ENCODE measurements around the gene MYD88. TPM values are rescaled to one million over a fixed set of nuclear protein-coding genes. Genes with fewer than 3 reads are reported as not detected.
A peak's percentile ranks its signal among the peaks of the same experiment; 100 is the strongest.

Gene MYD88
- total and polyA plus RNA-seq, 9 of the 15 experiments (the other 6 are each of a cell fraction or from before 2014, with no cell fraction given): 3.2 to 47.3 (median 27.6) TPM

GRCh38 chr3:38136777-38137614, 1.5 kb upstream of the MYD88 start, which contains the start of gene ACAA1 (continued):
- TF ChIP-seq BCLAF1 (IDR thresholded peaks at IDR 0.05; ENCODE audit: borderline replicate concordance in 1 of 2, control insufficient read depth in 1 of 2, low read depth in 2 of 2, low read length in 1 of 2) (no peak), SP1 (CRISPR knock-in tag; IDR thresholded peaks at IDR 0.05) (peak; percentile 95), CHAMP1 (IDR thresholded peaks at IDR 0.05) (no peak), NR2F6 (CRISPR knock-in tag; IDR thresholded peaks at IDR 0.05) (peak; percentile 71; the same call in 1 of the 2 replicates), CREB5 (CRISPR knock-in tag; IDR thresholded peaks at IDR 0.05) (no peak), BRF2 (IDR thresholded peaks at IDR 0.05; ENCODE audit: borderline replicate concordance, insufficient read depth, insufficient read length) (no peak), ZBED1 (IDR thresholded peaks at IDR 0.05) (no peak), ZC3H11A (IDR thresholded peaks at IDR 0.05; ENCODE audit: low read depth, low read length) (no peak), CBX3 (IDR thresholded peaks at IDR 0.05; ENCODE audit: borderline replicate concordance in 1 of 2, low read length in 2 of 2) (no peak; a peak in 1 of 3 replicates), ZC3H4 (CRISPR knock-in tag; IDR thresholded peaks at IDR 0.05; ENCODE audit: borderline replicate concordance) (no peak), CXXC5 (CRISPR knock-in tag; IDR thresholded peaks at IDR 0.05) (peak; percentile 38; the same call in 1 of the 2 replicates), LARP7 (IDR thresholded peaks at IDR 0.05) (no peak), CBX8 (IDR thresholded peaks at IDR 0.05; ENCODE audit: borderline replicate concordance, extremely low read depth, low read depth, low read length, poor library complexity, severe bottlenecking) (no peak), MTA1 (IDR thresholded peaks at IDR 0.05; ENCODE audit: borderline replicate concordance) (no peak; the same call in 1 of the 2 replicates), DACH1 (IDR thresholded peaks at IDR 0.05; ENCODE audit: partially characterized antibody) (no peak), E2F6 (IDR thresholded peaks at IDR 0.05; ENCODE audit: borderline replicate concordance in 1 of 2, extremely low read depth in 1 of 2, insufficient read depth in 1 of 2, insufficient read length in 1 of 2, low read depth in 1 of 2, low read length in 1 of 2, poor library complexity in 1 of 2, severe bottlenecking in 1 of 2) (peak; percentile 51 to 80)
